Fibroblast of mammary gland (primary cell): ENCODE results near the gene UXS1.
"Not testable (repeated sequence)": the region's sequence is repeated elsewhere in the genome, so short reads cannot be mapped to it uniquely, and the experiment has no call there.

Experiments used
- DNase-seq: peaks from one replicate; pipeline ENCODE4 v3.0.0-alpha.2; 2010; ENCODE audit warnings: low read depth
- H3K4me3 ChIP-seq: 2 replicates; pipeline ENCODE4 v1.5.1; 2011; ENCODE audit warnings: low read depth, mild to moderate bottlenecking, low read length, moderate library complexity; ENCODE audit not compliant: control insufficient read depth
- TF ChIP-seq, protein P1 (sequence below): conservative IDR thresholded peaks from 2 replicates; pipeline ENCODE4 v1.5.1; 2011; ENCODE audit warnings: low read depth, low read length, inconsistent platforms; ENCODE audit not compliant: control insufficient read depth, insufficient read depth

UXS1 gene

DNA sequence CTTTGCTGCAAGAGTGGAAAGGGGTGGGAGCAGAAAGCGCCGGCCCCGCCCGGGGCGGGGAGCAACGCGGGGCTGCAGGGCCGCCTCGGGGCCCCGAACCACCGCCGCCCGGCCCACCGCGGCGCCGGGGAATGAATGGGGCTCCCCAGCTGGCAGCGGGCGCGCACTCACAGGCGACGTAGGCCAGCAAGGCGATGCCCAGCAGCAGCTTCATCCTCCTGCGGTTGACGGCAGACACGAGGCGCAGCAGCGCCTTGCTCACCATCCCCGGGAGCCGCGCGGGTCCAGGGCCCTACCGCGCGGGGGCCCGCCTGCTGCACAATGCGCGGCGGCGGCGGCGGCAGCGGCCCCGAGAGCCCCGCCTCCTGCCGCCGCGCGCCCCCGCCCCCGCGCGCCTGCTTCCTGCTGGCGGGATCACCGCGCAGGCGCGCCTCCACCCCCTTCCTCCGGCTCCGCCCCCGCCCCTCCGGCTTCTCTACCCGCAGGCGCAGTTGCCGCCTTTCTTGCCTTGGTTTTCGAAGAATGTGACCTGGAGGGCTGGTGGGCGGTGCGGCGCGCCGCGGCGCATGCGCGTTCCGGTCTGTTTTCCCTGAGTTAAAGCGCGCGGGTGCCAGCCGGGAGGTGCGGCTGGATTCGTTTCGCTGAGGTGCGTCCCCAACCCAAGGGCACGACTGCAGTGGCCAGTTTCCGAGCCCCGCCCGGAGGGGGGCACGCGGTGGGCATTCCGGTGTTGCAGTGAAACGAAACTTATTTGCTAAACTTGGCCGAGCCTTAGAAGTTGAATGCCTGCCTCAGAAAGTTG is at the start of gene UXS1:
TSS of gene UXS1 (minus strand) at position 325 of the 802 bp plus-strand sequence. CDS start at position 265, 60 bp downstream.
- peak; percentile 94 for DNase-seq
- peak within 1 kb of the TSS; percentile 80 for H3K4me3 ChIP-seq
- TF ChIP-seq, protein P1, sequence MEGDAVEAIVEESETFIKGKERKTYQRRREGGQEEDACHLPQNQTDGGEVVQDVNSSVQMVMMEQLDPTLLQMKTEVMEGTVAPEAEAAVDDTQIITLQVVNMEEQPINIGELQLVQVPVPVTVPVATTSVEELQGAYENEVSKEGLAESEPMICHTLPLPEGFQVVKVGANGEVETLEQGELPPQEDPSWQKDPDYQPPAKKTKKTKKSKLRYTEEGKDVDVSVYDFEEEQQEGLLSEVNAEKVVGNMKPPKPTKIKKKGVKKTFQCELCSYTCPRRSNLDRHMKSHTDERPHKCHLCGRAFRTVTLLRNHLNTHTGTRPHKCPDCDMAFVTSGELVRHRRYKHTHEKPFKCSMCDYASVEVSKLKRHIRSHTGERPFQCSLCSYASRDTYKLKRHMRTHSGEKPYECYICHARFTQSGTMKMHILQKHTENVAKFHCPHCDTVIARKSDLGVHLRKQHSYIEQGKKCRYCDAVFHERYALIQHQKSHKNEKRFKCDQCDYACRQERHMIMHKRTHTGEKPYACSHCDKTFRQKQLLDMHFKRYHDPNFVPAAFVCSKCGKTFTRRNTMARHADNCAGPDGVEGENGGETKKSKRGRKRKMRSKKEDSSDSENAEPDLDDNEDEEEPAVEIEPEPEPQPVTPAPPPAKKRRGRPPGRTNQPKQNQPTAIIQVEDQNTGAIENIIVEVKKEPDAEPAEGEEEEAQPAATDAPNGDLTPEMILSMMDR = no peak

DNA sequence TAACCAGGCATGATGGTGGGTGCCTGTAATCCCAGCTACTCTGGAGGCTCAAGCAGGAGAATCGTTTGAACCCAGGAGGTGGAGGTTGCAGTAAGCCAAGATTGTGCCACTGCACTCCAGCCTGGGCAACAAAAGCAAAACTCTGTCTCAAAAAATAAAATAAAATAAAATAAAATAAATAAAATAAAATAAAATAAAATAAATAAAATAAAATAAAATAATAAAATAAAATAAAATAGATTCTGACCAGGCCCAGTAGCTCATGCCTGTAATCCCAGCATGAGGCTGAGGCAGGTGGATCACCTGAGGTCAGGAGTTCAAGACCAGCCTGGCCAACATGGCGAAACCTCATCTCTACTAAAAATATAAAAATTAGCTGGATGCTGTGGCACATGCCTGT is 45.4 kb upstream of the UXS1 start:
- DNase-seq, H3K4me3 ChIP-seq: not testable (repeated sequence)

DNA sequence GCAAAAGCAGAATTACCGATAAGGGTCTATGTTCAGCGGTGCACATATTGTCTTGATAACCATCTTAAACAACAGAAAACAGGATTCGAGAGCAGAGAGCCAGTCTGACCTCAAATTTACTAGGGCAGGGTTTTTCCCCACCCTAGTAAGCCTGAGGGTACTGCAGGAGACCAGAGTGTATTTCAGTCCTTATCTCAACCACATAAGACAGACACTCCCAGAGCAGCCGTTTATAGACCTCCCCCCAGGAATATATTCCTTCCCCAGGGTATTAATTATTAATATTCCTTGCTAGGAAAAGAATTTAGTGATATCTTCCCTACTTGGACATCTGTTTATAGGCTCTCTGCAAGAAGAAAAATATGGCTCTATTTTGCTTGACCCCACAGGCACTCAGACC is 41.3 kb upstream of the UXS1 start:
- H3K4me3 ChIP-seq, DNase-seq: not testable (repeated sequence)

DNA sequence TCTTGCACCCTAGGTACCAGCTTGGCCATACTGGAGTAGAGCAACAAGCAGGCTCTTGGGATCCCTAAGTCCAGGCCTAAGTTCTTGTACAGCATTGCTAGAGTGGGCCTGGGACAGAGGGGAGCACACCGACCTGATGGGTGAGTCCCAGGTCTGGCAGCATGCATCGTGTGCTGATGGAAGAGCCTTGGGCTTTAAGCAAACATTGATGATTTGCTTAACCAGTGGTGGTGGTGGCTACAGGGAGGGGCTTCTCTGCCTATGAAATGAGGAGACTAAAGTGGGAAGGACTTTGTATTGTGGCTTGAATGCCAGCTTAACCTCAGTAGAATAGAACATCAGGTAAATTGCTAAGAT is 39.2 kb upstream of the UXS1 start:
- H3K4me3 ChIP-seq = no peak overlapping the region
- no peak for DNase-seq
- TF ChIP-seq, protein P1 = no peak

DNA sequence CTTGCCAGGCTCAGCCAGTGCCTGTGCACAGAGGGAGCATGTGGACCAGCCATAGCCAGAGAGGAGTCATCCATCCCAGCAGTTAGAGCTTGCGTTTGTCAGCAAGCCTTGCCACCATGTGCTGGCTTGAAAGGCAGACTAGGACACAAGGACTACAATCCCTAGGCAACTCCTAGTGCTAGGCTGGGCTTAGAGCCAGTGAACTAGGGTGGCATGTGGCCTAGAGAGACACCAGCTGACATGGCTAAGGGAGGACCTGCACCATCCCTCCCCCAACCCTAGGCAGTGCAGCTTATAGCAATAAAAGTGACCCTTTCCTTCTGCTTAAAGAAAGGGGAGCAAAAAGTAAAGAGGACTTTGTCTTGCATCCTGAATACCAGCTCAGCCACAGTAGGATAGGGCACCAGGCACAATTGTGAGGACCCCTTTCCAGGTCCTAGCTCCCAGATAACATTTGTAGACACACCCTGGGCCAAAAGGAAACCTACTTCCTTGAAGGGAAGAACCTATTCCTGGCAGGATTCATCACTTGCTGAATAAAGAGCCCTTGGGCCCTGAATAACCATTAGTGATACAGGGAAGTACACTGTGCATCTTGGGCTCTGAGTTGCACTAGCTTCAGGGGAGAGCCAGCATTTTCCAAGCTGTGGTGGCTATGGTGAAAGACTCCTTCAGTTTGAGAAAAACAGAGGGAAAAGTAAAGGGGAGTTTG is 38.7 kb upstream of the UXS1 start:
- DNase-seq = no peak
- H3K4me3 ChIP-seq = no peak overlapping the region
- TF ChIP-seq, protein P1 = no peak

DNA sequence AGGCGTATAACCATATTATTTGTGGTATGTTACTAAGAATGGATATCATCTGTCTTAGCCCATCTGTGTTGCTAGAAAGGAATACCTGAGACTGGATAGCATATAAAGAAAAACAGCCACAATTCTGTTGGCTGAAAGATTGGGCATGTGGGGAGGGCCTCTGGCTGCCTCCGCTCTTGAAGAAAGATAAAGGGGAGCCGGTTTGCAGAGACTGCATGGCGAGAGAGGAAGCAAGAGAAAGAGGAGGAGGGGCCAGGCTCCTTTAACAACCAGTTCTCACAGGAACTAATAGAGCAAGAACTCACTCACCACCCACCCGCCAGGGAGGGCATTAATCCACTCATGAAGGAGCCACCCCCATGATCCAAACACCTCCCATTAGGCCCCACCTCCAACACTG is 29.2 kb upstream of the UXS1 start:
- H3K4me3 ChIP-seq = no peak overlapping the region
- TF ChIP-seq, protein P1 = no peak
- no peak for DNase-seq

DNA sequence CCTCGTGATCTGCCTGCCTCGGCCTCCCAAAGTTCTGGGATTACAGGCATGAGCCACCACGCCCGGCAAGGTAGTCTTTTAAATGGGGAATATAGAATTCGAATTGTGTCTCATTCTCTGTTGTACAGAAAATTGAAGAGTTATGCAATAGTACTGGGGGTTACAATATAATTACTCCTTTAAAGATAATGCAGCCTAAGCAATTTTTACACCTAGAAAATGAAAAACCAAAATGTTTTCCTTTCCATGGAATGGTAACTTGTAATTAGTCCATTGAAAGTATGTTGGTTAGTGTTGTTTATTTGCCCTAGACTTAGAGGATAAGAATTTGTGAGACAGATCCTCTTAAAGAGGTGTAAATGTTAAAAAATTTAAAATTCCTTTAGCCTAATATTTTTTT is 28.0 kb upstream of the UXS1 start:
- H3K4me3 ChIP-seq, DNase-seq: not testable (repeated sequence)

DNA sequence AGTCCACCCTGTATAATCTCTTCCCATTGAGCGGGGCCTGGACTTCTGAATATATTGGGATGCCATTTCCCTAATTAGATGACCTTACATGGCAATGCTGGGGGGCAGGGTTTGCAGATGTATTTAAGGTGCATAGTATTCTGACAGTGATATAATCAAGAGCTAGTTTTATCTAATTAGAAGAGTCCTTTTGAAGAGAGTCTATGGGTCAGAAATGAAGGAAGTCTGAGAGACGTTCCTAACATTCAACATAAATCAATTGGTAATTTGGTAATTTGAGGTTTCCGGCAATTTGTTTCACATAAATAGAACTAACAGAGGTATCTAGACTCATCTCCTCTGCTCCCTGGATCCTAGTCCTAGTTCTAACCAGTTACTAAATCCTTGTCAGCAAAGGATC is 25.7 kb upstream of the UXS1 start:
- H3K4me3 ChIP-seq = no peak overlapping the region
- TF ChIP-seq, protein P1 = no peak
- DNase-seq = no peak

DNA sequence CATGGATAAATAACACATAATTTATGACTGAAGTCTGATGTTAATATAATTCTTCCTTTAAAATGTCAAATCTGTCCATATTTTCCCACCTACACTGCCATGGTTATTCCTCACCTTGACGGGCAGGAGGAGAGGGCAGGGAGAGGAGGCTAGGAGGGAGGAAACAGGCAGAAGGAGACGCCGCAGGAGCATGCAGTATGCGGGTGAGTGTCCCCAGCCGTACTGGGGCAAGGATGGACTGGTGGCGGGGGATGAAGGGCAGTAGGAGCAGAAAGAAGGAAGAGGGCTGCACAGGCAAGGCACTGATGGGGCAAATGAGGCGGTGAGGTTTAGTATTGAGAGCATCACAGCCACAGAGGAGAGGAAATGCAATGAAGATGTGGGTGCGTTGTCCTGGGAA is 25.1 kb upstream of the UXS1 start:
- H3K4me3 ChIP-seq, DNase-seq: not testable (repeated sequence)
